Central memory CD4-positive, alpha-beta T cell (primary cell): ENCODE results near the gene IGFN1.

Experiments
- DNase-seq: peaks from one replicate; pipeline ENCODE4 v3.0.0; 2022

The IGFN1 gene

GRCh38 chr1:201163707-201164106 lies 26.9 kb upstream of the IGFN1 start:
- DNase-seq = no peak

DNA sequence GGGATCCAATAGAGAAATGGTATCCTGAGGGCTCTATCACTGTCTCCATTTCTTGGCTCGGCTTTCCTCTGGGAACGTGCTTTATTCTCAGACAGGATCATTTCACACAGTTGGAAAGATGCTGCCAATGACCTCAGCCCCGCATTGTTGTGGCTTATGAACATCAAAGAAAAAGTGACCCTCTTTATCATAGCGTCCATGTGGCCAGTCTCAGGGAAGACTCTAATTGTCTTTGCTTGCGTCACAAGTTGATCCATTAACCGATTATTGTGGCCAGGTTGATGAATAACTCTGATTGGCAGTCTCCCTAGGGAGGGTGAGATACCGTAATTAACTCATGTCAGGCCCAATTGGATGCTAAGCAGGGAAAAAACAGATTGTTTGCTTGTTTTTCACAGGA lies 26.0 kb upstream of the IGFN1 start:
- DNase-seq = no peak

DNA sequence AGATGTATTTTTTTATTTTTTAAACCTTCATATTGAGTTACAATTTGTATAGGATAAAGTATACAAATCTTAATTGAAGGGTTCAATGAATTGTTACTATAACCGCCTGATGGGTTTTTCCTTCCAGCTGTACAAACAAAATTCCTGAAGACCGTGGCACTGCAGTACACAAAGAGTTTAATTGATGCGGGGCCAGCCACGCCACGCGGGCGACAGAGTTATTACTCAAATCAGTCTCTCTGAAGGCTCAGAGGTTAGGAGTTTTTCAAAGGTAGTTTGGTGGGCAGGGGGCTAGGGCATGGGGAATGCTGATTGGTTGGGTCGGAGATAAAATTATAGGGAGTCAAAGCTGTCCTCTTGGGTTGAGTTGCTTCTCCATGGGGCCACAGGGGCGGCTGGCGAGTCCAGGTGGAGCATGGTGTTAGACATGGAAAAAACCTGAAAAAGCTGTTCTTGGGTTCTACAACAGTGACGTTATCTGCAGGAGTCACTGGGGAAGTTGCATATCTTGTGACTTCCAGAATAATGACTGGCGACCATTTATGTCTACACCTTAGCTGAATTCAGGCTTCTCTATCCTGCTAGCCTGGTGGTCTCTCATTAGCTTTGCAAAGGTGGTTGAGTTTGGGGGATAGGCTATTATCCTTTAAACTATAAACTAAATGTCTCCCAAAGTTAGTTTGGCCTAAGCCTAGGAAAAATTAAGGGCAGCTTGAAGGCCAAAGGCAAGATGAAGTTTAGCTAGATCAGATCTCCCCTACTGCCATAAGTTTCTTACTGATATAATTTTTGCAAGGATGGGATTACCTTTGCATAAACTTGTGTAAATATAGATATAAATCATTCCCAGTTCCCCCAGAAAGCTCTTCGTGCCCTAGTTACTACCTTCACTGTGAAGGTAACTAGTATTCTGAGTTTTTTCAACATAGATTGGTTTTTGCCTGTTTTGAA lies 23.3 kb upstream of the IGFN1 start:
- DNase-seq = no peak

DNA sequence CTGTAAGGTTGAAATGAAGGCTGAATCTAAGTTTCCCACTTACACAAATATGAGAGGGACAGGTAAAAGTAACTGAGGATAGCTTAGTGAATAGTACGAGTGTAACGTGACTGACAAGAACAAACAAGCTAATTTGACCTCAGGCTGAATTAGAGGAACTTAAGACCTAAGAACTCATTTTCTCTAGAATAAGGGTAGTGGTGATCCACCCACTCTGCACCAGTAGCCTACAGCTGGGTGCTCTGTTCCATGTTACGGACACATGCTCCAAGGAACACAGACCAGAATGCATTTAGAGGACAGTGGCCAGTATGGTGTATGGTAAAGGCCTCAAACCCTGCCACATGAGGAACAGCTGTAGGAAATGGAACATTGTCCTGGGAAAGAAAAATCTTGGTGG lies 21.4 kb upstream of the IGFN1 start:
- DNase-seq = no peak

- DNase-seq = no peak
These were observed 20.6 kb upstream of the IGFN1 start for GRCh38 chr1:201169971-201170532.

GRCh38 chr1:201170533-201171062 lies 20.0 kb upstream of the IGFN1 start:
- peak; percentile 58 for DNase-seq

GRCh38 chr1:201171063-201172036 lies 19.3 kb upstream of the IGFN1 start:
- peak; percentile 13 for DNase-seq

DNA sequence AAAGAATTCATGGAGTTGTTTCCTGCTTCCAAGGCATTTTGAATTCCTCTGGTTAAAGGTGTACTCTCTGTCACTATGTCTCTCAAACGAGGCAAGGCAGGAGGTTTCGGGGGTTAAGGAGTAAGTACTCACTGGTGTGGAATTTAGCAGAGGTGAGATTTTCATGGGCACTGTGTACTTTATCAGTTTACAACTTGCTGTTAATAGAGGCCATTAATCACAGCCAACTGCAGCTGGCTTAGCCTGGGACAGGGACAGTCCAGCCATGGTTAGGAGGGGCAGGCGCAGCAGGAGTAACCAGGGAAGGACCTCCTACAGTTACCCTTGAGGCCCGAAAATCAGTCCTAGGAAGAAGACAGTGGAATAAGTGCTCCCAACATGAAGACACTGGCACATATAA lies 18.3 kb upstream of the IGFN1 start:
- DNase-seq = no peak

DNA sequence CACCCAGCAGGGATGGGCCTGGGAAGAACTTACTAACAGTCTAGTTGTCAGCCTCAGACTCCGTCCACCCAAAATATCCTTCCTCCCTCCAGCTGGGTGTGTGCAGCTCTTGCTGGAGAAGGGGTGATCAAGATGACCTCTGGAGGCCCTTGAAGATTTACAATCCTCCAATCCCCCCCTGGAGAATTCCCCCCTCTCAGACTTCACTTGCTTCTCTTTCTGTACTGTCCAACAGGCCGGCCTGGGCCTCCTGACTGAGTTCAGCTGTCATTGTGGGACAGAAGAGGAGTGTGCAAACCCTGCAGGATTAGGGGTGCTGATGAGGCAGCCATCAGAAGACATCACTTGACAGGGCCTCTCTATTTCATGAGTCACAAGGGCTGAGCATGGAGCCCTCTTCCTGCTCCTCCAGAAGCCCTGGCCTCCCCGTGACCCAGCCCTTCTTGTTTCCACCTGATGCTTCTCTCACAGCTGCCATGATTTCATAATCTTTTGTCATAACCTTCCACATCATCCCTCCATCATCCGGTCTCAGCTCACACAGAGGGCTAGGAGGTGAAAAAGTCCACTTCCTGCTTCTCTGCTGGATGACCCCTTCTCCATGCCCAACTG lies 17.5 kb upstream of the IGFN1 start:
- no peak for DNase-seq

DNA sequence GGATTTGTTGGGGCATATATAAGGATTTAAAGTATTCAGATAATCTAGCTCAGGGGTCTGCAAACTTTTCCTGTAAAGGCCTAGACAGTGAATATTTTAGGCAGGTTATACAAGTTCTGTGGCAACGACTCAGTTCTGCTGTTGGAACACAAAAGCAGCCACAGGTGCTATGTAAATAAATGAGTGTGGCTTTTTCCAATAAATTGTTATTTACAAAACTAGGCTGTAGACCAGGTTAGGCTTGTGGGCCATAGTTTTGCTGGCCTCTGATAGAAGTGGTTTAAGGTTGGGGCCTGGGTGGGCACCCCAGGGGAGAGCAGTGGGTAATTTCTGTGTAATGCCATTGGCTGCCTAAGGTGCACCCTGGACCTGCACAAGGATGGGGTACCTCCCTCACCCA lies 16.9 kb upstream of the IGFN1 start:
- DNase-seq = no peak

DNA sequence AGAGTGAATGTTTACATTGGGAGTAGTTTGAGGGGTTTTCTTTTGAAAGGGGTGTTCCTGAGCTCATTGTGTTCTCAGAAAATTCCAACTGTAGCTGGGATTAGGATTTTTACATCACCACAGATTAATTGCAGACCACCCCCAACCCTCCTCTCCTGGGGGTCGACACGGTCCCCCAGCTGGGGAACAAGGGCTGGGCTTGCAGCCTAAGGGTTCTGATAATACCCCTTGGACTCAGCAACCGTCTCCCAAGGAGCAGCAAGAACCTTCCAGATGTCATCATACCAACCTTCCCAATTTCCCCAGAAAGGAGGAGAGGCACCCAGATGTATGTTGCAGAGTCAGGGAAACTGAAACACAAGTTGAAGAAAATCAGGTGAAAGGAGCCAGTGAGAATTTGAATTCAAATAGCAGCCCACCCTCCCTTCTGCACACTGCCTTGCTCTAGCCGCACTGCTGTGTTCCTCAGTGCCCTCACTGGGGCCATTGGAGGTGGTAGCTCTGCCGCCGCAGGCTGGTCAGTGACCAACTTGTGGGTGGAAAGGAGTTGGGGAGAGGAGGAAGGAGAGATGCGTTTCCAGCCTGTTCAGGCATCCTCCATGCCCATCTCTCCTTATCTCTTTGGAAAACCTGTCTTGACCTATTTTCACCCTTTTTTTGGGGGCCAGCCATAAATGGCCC lies 14.7 kb upstream of the IGFN1 start:
- DNase-seq = no peak

- no peak for DNase-seq
These were observed 13.7 kb upstream of the IGFN1 start for GRCh38 chr1:201176940-201177339.

GRCh38 chr1:201178718-201179117 lies 11.9 kb upstream of the IGFN1 start:
- no peak for DNase-seq

DNA sequence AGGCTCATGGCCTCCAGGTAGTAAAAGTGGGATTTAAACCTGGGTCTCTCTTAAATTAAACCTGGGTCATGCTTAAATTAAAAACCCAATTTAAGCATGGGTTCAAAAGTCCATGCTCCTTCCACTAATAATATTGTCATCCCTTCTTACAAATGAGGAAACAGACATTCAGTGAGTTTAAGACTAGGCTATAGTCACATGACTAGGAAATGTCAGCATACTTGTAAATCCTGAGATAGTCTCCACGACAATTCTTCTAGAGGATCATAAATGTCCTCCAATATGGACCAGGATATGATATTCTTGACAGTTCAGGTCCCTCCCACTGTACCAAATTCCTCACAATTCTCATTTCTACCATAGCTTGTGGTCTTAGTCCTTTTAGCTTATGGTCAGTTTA lies 10.5 kb upstream of the IGFN1 start:
- DNase-seq = no peak

GRCh38 chr1:201180901-201181300 lies 9.7 kb upstream of the IGFN1 start:
- no peak for DNase-seq

DNA sequence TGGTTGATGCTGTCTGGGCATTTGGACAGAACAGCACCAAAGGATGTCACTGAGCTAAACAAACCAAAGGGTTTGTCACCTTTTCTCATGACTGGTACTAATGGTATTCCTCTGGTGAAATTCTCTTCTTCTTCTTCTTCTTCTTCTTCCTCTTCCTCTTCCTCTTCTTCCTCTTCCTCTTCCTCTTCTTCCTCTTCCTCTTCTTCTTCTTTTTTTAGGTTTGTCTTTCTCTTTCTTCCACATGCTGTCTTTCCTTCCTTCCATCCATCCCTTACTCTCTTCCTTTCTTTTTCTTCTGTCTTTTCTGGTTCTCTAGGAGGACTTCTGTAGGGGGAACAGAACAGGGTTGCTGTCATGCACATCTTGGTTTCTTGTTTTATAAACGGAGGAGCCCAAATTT lies 9.3 kb upstream of the IGFN1 start:
- no peak for DNase-seq

DNA sequence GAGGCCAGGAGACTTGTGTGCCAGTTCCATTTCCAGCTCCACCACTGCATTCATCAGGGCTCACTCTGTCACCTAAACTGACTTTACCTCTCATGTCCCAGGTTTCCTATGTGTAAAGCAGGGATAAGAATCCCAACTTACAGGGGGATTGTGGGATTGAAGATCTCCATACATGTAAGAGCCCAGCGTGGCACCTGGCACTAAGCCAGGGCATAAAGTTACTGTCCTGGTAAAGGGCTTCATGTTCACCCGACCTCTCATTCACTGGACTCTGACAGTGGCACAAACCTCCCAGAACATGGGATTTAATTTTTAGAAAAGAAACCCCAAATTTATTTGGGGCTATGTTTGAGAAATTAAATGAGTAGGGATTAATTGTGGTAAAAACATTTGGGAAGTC lies 8.9 kb upstream of the IGFN1 start:
- DNase-seq = no peak

- no peak for DNase-seq
These were observed 7.4 kb upstream of the IGFN1 start for GRCh38 chr1:201183209-201183608.

DNA sequence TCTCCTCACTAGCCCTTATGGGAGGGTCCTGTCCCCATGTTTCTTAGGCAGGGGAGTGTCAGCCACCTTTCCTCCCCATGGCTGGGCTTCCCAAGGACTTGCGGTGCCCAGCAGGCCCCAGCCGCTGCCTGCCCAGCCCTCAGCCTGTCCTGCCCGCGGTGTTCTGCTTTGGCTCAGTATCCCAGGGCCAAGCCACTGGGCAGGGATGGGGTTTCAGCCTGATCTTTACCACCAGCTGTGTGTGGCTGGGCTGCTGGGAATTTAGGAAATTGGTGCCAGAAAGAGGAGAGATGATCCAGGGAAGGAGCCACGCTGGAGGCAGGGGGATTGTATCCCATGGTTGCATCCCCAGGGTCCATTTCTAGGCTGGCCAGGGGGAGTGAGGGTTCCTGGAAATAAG lies 6.9 kb upstream of the IGFN1 start:
- DNase-seq = no peak

DNA sequence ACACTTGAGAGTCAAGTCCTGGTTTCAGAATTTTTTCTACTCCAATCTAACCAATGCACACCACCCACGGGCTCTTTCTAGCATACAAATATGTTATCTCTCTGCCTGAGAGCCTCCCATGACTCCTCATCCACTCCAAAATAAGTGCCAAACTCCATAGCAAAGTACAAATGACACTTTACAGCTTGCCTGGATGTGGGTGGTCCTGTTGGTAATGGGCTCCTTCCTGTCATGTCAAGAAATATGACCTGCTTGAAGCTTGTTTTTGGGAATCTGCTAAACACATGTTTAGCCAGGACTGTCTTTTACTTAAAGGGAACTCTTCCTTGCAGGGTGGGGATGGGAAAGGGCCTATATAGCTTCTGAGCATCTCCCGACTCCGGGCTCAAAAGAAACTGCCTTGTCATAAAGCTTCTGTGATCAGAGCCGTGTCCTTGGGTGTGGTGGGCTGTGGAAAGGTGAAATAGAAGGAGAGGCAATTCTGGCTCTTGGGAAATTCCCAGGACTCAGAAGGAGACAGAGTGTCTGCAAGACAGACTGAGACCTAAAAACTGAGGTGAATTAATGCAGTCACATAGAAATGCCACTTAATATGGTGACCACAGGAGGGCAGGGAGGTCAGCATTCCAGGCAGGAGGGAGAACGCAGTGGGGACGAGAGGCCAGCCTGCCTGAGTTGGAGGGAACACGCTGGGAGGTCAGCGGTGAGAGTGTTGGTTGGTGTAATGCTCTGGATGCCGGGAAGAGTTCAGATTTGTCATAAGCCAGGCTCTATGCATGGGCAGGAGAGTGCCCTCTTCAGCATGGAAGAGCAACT lies 6.1 kb upstream of the IGFN1 start:
- DNase-seq = no peak

DNA sequence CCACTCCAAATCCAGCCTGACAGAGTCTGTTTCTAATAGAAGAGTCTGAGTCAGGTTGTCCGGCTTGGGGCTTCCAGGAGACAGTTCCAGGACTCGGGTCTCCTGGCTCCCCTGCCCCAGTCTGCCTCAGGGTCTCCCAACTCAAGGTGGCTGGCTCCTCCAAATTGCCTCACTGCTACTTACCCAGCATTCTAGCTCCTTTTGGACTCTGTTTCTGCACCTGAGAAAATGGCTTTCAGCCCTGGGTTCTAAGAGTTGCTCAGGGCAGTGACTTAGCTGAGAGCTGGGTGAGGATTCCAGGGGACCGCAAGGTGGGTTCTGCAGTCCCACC lies 5.5 kb upstream of the IGFN1 start:
- no peak for DNase-seq
